Stimulated activated memory B cell treated with anti-CD40 and anti-IgM and Interleukin-4, amounts not matched to agents 10 μg/mL and 1 μg/mL and 100 μg/mL, for 72 hours (primary cell): Measurements from ENCODE around the gene GLO1.
A peak's percentile ranks its signal among the peaks of the same experiment; 100 is the strongest.
"Not testable (repeated sequence)": the region's sequence is repeated elsewhere in the genome, so short reads cannot be mapped to it uniquely, and the experiment has no call there.

Source experiments
- ATAC-seq: fragments of 150-1000 bp; cut with Tn5 transposase; 2 replicates; pipeline ENCODE4 v1.10.0; 2021
- H3K27ac Mint-ChIP-seq: one replicate; pipeline ENCODE4 v1.8.0; 2022; ENCODE audit warnings: mild to moderate bottlenecking, mixed read lengths
- H3K27me3 Mint-ChIP-seq: one replicate; pipeline ENCODE4 v1.8.0; 2022; ENCODE audit warnings: mixed read lengths
- H3K36me3 Mint-ChIP-seq: one replicate; pipeline ENCODE4 v1.8.0; 2022; ENCODE audit warnings: mixed read lengths
- H3K4me1 Mint-ChIP-seq: one replicate; pipeline ENCODE4 v1.8.0; 2022; ENCODE audit warnings: mixed read lengths
- H3K4me3 Mint-ChIP-seq: one replicate; pipeline ENCODE4 v1.8.0; 2022; ENCODE audit warnings: mild to moderate bottlenecking, moderate library complexity, mixed read lengths
- H3K9me3 Mint-ChIP-seq: one replicate; pipeline ENCODE4 v1.8.0; 2022; ENCODE audit warnings: mixed read lengths

The GLO1 gene

DNA sequence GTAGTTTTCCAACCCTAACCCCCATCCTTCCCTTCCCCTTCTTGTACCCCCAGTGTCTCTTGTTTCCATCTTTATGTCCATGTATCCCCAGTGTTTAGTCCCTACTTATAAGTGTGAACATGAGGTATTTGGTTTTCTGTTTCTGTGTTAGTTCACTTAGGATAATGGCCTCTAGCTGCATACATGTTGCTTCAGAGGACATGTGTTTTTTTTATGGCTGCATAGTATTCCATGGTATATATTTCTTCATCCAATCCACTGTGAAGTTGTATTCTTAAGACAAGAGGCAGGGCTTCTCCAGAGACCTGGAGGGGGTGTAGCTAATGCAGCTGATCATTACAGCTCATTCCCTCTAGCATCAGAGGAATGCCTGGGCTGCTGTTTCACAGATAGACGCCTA, 16.4 kb upstream of the GLO1 start:
- H3K27me3 Mint-ChIP-seq = peaks cover 43% of the 10 kb centered on the region
- H3K27ac Mint-ChIP-seq = no peak overlapping the region
- H3K4me1 Mint-ChIP-seq = no peaks in the 10 kb centered on the region
- H3K9me3 Mint-ChIP-seq = peaks cover 8% of the 10 kb centered on the region
- no peak overlapping the region for H3K4me3 Mint-ChIP-seq
- H3K36me3 Mint-ChIP-seq = peaks cover 8% of the 10 kb centered on the region
- ATAC-seq = no peak

DNA sequence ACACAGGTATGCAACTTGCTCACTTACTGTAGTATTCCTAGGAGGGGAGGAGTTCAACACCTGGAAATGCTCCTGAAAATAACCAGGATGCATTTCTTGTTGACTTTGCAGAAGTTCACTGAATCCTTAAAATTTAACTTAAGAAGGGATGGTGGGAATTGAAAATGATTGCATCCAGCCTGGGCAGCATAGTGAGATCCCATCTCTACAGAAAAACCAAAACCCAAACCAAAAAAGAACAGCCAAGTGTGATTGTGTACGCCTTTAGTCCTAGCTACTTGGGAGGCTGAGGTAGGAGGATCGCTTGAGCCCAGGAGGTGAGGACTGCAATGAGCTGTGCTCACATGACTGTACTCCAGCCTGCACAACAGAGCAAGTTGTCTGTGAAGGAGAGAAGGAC, 13.9 kb upstream of the GLO1 start:
- no peak for ATAC-seq
- H3K4me3 Mint-ChIP-seq = no peak overlapping the region
- no peak overlapping the region for H3K27ac Mint-ChIP-seq
- peaks cover 5% of the 10 kb centered on the region for H3K4me1 Mint-ChIP-seq
- peaks cover 8% of the 10 kb centered on the region for H3K9me3 Mint-ChIP-seq
- peaks cover 8% of the 10 kb centered on the region for H3K36me3 Mint-ChIP-seq
- peaks cover 53% of the 10 kb centered on the region for H3K27me3 Mint-ChIP-seq

DNA sequence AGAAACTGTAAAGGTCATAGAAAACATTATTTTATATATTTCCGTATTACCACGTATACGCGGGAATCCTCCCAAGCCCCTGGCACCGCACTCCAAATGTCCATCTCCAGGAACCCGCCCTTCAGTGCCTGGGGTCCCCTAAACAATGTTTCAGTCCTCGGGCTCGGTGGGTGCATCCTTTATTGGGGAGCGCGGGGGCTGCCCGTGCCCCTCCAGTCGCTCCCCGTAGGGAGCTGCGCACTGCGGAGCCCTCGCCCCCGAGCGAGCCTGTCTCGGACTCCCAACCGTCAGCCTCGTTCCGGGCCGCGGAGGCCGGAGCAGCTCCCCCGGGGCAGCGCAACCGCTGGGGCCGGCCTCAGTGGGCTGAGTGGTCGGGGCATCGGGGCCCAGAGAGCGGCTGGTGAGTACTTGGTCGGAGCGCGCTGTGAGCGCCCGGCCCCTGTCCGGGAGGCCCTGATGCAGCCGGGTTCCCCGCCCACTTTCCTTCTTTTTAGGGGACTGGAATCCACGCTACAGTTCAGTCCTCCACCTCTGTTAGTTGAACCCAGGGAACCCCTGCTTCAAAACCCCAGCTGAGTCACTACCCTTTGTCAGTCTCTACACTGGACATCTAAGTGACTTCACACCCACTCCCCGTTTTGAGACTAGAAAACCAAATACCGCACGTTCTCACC, 12.2 kb upstream of the GLO1 start, which contains the start of gene DNAH8:
TSS of gene DNAH8 (plus strand) at position 296 of the 674 bp plus-strand sequence. CDS start 7,499 bp downstream, outside the sequence.
- peaks cover 42% of the 10 kb centered on the region for H3K27me3 Mint-ChIP-seq

DNA sequence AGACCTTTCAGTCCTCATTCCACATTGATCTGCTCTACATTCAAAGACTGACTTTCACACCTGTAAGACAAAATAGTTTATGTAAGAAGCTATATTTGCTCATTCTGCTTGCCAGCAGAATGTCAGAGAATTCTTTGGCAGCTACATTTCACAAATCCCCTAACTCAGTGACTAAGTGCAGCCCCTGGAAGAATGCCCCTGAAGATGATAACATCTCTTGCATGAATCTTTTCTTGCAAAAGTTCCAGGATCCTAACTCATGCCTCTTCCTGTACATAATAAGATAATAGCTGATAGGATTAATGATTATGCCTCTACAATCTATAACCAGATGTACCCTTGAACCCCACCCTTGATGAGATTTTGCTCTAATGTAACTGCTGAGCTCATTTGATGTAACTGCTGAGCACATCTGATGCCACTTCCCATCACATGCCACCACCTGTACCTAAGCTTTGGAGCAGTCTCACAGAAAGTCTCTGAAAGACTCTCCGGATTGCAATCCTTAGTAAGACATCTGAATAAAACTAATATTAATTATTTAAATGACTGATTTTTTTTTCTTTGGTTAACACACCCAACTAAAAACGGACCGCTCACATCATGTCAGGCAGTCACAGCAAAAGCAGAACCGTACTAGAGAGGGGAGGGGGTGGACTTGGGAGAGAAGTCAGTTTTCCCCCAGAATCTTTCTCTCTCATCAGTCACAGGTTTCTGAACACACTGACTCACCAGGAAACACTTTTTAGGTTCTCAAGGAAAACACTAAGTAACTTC, 11.5 kb upstream of the GLO1 start:
- Mint-ChIP-seq H3K27ac (no peak overlapping the region), H3K4me3 (peak overlapping the region; percentile 61)

More for the DNA sequence above, 12.2 kb upstream of the GLO1 start, which contains the start of gene DNAH8:
- Mint-ChIP-seq H3K4me1 (peaks cover 5% of the 10 kb centered on the region), H3K36me3 (no peaks in the 10 kb centered on the region), H3K9me3 (peaks cover 3% of the 10 kb centered on the region), H3K27ac (no peak within 1 kb of the TSS), H3K4me3 (peak within 1 kb of the TSS; percentile 61)
- peak; percentile 61 for ATAC-seq

DNA sequence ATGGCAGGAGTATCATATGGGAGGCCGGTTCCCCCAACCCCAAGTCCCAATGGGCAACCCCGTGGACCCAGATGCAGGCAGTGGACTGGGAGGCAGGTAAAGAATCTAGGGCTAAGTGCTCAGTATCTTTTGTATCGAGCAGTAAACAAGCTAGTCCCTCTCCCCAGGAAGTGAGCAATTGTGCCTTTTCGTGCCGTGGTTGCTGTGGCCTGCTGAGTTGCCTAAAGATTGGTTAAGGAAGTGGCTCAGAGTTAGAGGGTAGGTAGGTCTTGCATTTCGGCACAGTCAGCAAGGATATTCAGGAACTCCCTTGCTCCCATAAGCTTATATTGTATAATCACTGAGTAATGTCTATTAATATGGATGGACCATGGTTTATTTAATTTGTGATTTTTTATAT, 10.9 kb upstream of the GLO1 start:
- Mint-ChIP-seq H3K36me3 (no peaks in the 10 kb centered on the region), H3K27ac (no peak overlapping the region), H3K4me1 (peaks cover 5% of the 10 kb centered on the region), H3K27me3 (peaks cover 38% of the 10 kb centered on the region), H3K4me3 (no peak overlapping the region), H3K9me3 (peaks cover 6% of the 10 kb centered on the region)
- peak; percentile 59 for ATAC-seq

More for the DNA sequence above, 11.5 kb upstream of the GLO1 start:
- H3K36me3 Mint-ChIP-seq = no peaks in the 10 kb centered on the region
- peaks cover 43% of the 10 kb centered on the region for H3K27me3 Mint-ChIP-seq
- no peak for ATAC-seq
- peaks cover 6% of the 10 kb centered on the region for H3K9me3 Mint-ChIP-seq
- H3K4me1 Mint-ChIP-seq = peaks cover 5% of the 10 kb centered on the region

DNA sequence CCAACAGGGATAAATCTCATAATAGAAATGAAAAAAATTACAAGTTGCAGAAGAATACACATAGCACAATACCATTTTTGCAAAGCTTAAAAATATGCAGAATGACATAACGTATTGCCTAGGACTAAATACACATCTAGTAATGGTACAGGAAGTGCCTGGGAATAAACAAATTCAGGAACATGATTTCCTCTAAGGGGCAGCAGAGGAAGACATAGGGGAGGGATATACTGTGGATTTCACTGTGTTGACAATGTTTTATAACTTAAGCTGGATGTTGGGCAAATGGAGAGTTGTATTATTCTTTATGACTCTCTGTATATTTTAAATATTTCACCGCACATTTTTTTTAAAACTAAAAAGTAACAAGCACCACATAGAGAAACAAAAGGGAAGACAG, 5.6 kb upstream of the GLO1 start:
- peaks cover 34% of the 10 kb centered on the region for H3K27me3 Mint-ChIP-seq
- no peak for ATAC-seq

DNA sequence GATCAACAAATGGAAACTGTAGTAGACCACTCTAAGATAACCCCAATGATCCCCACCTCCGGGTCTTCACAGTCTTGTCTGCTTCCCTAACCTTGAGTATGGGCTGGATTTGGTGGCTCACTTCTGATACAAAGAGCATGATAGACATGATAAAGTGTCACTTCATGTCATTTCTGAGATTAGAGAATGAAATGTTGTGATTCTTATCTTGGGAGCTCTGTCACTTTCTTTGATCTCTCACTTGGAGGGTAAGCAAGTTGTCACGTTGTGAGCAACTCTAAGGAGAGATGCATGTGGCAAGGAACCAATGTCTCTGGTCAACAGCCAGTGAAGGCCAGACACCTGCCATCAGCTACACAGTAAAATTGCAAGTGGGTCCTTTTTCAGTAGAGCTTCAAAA, 3.0 kb upstream of the GLO1 start:
- ATAC-seq = no peak
- Mint-ChIP-seq H3K9me3 (peaks cover 5% of the 10 kb centered on the region), H3K4me1 (peaks cover 10% of the 10 kb centered on the region), H3K27me3 (peaks cover 33% of the 10 kb centered on the region), H3K27ac (no peak overlapping the region), H3K4me3 (no peak overlapping the region), H3K36me3 (peaks cover 11% of the 10 kb centered on the region)

More for the DNA sequence above, 5.6 kb upstream of the GLO1 start:
- Mint-ChIP-seq H3K36me3 (no peaks in the 10 kb centered on the region), H3K4me3 (no peak overlapping the region), H3K27ac (no peak overlapping the region), H3K4me1 (peaks cover under 1% of the 10 kb centered on the region), H3K9me3 (peaks cover 6% of the 10 kb centered on the region)

DNA sequence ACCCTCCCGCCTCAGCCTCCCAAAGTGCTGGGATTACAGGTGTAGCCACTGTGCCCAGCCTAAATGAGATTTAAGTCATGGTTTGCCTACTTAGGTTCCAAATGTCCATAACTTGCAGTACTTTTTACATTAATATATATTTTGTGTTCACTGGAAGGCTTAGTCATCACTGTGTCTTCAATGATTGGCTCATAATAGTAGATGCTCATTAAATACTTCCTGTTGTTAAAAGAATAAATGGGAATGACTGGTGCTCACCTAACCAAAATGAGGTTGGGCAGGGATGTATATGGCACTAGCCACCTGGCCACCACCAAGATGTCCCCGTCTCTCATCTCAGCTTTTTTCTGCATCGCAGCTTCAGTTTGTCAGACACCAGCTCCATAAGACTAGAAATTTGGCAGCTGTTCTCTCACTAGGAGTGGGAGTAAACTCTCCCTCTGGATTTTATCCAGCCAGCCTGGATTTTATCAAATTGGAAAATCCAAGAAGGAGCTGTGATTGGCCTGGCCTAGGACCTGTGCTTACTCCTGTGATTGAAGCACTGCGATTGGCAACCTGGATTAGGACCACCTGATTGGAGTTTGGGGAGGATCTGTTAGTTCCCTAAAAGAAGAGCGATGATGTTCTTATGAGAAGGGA, 1.1 kb upstream of the GLO1 start:
- Mint-ChIP-seq H3K9me3 (peaks cover 7% of the 10 kb centered on the region), H3K27ac (no peak overlapping the region), H3K4me1 (peaks cover 19% of the 10 kb centered on the region), H3K36me3 (peaks cover 27% of the 10 kb centered on the region), H3K27me3 (peaks cover 24% of the 10 kb centered on the region), H3K4me3 (no peak overlapping the region)
- ATAC-seq = no peak

DNA sequence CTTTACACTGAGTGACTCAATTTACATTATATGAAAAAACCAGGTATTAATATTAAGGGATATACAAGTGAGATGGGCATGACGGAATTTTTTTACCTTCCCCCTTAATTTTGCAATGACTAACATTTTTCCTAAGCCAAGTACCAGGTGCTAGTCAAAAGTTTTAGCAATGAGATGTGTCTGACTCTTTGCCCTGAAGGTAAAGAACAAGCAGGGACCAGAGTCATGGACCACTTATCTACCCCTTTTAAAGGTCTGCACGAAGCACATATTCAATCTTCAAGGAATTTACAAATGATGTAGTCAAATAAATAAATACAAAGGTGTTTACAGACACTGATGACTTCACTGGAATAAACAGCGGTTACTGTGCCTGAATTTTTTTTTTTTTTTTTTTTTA, 1.4 kb downstream of the GLO1 start:
- Mint-ChIP-seq H3K27ac (peak overlapping the region; percentile 96), H3K36me3 (peaks cover 32% of the 10 kb centered on the region), H3K9me3 (peaks cover 7% of the 10 kb centered on the region)

DNA sequence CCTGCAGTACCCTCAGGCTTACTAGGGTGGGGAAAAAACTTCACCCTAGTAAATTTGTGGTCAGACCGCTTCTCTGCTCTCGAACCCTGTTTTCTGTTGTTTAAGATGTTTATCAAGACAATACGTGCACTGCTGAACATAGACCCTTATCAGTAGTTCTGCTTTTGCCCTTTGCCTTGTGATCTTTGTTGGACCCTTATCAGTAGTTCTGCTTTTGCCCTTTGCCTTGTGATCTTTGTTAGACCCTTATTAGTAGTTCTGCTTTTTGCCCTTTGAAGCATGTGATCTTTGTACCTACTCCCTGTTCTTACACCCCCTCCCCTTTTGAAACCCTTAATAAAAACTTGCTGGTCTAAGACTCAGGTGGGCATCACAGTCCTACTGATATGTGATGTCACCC, 3.2 kb downstream of the GLO1 start:
- H3K9me3 Mint-ChIP-seq, H3K27ac Mint-ChIP-seq, H3K4me3 Mint-ChIP-seq, H3K27me3 Mint-ChIP-seq, ATAC-seq: not testable (repeated sequence)
- H3K36me3 Mint-ChIP-seq = peaks cover 45% of the 10 kb centered on the region
- H3K4me1 Mint-ChIP-seq = peaks cover 45% of the 10 kb centered on the region

More for the DNA sequence above, 1.4 kb downstream of the GLO1 start:
- ATAC-seq = no peak
- peak overlapping the region; percentile 93 for H3K4me3 Mint-ChIP-seq
- peaks cover under 1% of the 10 kb centered on the region for H3K27me3 Mint-ChIP-seq
- peaks cover 30% of the 10 kb centered on the region for H3K4me1 Mint-ChIP-seq

DNA sequence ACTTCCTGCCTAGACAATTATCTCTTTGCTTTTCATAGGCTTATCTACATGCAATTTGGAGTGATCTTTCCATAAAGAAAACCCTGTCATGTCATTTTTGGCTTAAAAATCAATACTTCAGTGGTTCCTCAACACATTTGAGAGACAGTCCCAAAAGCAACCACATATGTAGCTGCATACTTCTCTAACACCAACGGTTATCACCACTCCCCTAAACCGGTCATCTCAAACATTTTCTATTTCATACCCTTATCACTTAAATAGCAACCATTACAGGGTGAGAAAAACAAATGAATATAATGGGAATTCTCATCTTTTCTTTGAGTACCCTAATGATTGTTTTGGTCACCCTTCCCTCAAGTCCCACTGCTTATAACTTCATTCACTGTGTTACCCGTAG, 5.1 kb downstream of the GLO1 start:
- H3K4me3 Mint-ChIP-seq = no peak overlapping the region
- H3K4me1 Mint-ChIP-seq = peaks cover 46% of the 10 kb centered on the region
- no peak for ATAC-seq
- H3K27ac Mint-ChIP-seq = no peak overlapping the region
- H3K36me3 Mint-ChIP-seq = peaks cover 47% of the 10 kb centered on the region
- peaks cover 7% of the 10 kb centered on the region for H3K9me3 Mint-ChIP-seq
- H3K27me3 Mint-ChIP-seq = no peaks in the 10 kb centered on the region

DNA sequence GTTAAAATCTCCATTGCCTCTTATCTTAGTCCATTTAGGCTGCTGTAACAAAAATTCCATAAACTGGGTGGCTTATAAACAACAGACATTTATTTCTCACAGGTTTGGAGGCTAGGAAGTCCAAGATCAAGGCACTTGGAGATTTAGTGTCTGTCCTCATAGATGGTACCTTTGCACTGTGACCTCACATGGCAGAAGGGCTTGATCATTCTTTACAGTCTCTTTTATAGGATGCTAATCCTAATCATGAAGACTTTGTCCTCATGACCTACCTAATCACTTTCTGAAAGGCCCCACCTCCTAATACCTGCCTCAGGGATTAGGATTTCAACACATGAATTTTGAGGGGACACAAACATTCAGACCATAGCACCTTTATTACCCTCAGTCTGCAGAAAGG, 6.6 kb downstream of the GLO1 start:
- no peak for ATAC-seq
- Mint-ChIP-seq H3K4me3 (no peak overlapping the region), H3K27ac (peak overlapping the region; percentile 71), H3K27me3 (no peaks in the 10 kb centered on the region), H3K9me3 (peaks cover 7% of the 10 kb centered on the region), H3K36me3 (peaks cover 39% of the 10 kb centered on the region), H3K4me1 (peaks cover 36% of the 10 kb centered on the region)

DNA sequence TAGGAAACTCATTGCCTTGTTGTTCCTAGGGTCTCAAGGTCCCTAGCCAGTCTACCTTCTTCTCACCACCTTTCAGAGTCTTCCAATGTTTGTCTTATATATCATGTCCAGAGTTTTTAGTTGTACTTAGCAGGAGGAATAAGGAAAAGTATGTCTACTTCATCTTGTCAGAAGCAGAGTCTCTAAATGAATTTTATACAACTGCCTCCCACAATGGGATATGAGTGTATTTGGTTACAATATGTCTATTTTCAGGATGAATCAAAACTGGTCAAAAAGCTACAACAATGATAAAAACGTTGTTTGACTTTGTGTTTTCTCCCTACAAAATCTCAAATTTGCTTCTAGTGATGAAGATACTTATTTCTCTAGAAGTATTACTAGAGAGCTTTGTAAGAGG, 7.0 kb downstream of the GLO1 start:
- no peak for ATAC-seq
- no peaks in the 10 kb centered on the region for H3K27me3 Mint-ChIP-seq
- peaks cover 36% of the 10 kb centered on the region for H3K36me3 Mint-ChIP-seq
- H3K27ac Mint-ChIP-seq = peak overlapping the region; percentile 71
- H3K4me1 Mint-ChIP-seq = peaks cover 36% of the 10 kb centered on the region
- no peak overlapping the region for H3K4me3 Mint-ChIP-seq
- peaks cover 7% of the 10 kb centered on the region for H3K9me3 Mint-ChIP-seq

DNA sequence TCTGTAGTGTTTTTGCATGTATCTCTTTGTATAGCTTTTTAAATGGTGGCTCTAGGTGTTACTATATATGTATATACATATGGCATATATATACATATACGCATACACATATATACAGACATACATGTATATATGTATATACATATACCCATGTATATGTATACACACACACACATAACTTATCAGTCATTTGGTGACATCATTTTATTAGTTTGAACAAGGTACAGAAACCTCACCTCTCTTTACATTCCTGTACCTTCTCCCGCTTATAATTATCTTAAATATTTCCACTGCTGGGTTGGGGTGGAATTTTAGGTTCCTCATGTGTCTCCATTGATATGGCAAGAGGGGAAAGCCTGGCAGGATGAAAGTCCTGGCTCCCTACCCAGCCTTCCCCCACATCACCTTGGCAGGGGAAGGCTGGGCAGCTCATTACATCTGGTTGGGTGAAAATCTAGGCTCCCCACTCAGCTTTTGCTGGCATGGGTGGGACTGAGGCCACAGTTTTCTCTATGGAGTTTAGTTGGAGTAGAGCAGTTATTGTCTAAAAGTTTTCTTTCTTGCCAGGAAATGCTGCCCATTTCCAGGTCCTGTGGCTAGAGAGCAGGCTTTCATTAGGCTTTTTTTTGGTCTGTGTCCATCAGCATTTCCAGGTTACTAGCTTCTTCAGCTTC, 7.6 kb downstream of the GLO1 start:
- peaks cover 35% of the 10 kb centered on the region for H3K4me1 Mint-ChIP-seq
- no peak overlapping the region for H3K4me3 Mint-ChIP-seq
- H3K9me3 Mint-ChIP-seq = peaks cover 7% of the 10 kb centered on the region
- peak overlapping the region; percentile 71 for H3K27ac Mint-ChIP-seq
- H3K36me3 Mint-ChIP-seq = peaks cover 30% of the 10 kb centered on the region
- H3K27me3 Mint-ChIP-seq = no peaks in the 10 kb centered on the region
- ATAC-seq = no peak

DNA sequence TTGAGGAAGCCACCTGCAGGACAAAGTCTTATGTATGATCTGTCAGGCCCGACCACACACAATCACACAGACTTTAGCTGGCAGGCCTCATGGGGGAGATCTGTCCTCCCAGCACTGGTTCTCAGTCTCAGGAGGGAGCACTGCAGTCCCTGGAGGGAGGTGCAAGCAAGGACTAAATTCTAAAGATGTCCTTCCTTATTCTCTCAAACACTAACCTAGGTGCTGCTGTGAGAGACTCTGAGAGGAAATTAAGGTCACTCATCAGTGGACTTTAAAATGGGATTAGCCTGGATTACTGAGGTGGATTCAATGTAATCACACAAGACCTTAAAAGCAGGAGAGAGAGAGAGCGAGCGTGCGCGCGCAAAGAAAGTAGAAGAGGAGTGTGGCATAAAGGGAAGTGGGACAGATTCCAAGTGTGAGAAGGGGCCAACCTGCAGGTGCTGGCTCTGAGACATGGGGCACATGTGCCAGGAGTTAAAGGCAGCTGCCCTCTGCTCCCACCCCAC, 14.3 kb downstream of the GLO1 start:
- ATAC-seq = peak; percentile 94
- Mint-ChIP-seq H3K27ac (peak overlapping the region; percentile 71), H3K4me1 (peaks cover 31% of the 10 kb centered on the region), H3K9me3 (no peaks in the 10 kb centered on the region), H3K27me3 (no peaks in the 10 kb centered on the region), H3K4me3 (peak overlapping the region; percentile 4), H3K36me3 (peaks cover 11% of the 10 kb centered on the region)
